HG02852 (cell line): ENCODE measurements around the gene PTPRG.

Source experiments
- ATAC-seq: cut with Tn5 transposase; IDR thresholded peaks from one replicate; pipeline ENCODE4 v1.9.1; 2021; ENCODE audit warnings: mild to moderate bottlenecking, moderate library complexity; ENCODE audit not compliant: unreplicated experiment

Gene PTPRG

DNA sequence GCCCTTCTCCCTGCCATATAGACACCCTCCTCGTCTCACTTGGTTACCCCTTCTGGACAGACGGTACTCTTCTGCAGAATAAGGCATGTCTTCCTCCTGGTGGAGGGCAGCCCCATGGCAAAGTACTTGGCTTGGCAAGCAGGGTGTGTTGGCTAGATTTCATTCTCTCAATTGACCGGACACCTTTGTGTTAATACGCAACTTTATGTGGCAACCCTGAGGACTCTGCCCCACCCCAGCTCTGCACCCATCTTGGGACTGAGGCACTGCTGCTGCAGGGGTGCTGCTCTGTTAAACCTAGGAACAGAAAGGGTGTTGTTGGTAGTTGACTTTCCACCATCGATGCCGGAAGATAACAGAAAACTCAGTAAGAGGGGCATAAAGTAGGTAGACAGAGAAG, 55.2 kb downstream of the PTPRG start:
- no peak for ATAC-seq

GRCh38 chr3:61617041-61617440, 55.7 kb downstream of the PTPRG start:
- no peak for ATAC-seq

DNA sequence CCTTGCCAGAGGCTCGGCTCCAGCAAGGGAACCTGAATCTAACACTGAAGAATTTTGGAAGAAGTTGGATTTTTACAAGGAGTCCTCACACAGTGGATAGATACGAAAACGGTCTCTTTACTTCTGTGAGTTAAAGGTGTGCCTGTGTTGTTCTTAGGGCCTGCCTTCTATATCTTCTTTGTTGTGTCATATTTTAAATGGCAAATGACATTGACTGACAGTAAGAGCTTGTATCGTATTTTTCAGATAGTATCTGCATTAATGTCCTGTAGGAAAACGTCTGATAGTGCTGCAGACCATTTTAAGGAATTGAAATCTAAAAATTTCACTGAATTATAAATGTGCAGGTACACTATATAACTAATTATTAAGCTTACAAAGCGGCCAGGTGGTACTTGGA, 56.3 kb downstream of the PTPRG start:
- no peak for ATAC-seq

- ATAC-seq, result no peak
Observed at GRCh38 chr3:61618231-61618630, 56.9 kb downstream of the PTPRG start.

GRCh38 chr3:61618871-61619270, 57.5 kb downstream of the PTPRG start:
- ATAC-seq, result no peak

DNA sequence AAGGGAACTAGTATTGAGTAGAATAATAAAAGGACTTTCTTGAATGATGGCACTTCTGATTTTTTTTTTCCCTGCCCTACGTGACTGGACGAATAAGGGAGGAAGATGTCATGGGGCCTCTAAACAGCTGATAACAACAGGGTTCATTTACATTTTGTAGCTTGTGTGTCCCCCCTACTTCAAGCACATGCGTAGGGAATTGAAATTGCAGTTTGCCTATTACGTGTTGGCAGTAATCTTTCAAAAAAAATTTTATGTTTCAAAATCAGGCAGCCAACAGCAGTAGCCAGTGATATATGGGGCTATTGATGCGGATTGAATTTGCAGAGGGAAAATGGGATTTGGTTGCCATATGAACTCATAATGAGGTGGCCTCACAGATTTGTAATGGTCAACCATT, 58.7 kb downstream of the PTPRG start:
- no peak for ATAC-seq

- ATAC-seq, result no peak
Observed at GRCh38 chr3:61624300-61624699, 62.9 kb downstream of the PTPRG start.

DNA sequence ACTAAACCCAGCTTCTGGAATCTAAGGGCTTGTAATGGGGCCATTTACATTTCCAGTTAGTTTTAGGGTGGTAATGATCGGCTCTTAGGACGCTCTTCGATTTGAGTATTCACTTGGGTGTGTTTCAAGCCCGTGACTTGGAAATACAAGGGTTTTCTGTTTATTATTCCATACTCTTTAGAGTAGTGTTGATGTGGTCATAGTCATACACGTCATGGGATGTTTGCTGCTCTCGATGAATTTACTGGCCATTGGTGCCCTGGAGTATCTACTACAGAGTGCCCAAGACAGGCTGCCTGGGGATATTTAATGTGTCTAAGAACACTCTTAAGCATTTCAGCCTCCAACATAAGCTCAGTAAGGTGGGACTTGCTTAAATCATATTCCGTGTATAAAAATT, 64.1 kb downstream of the PTPRG start:
- ATAC-seq, result no peak

DNA sequence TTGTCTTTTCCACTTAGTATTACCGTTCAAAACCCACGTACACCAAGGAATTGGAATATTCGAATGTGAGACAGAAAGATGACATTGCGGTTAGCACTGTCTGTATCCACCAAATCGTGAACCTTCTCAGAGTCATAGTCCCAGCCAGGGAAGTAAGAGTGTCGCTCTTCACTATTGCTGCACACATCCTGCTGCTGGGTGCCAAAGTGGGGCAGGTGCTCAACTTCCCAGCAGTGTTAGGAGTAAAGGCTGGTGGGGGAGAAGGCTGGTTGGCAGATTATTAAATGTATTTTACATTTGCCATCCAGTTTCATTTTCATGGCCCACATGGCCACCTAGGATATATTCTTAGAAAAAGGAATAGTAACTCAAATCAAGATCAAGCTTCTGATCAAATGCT, 65.1 kb downstream of the PTPRG start:
- no peak for ATAC-seq

DNA sequence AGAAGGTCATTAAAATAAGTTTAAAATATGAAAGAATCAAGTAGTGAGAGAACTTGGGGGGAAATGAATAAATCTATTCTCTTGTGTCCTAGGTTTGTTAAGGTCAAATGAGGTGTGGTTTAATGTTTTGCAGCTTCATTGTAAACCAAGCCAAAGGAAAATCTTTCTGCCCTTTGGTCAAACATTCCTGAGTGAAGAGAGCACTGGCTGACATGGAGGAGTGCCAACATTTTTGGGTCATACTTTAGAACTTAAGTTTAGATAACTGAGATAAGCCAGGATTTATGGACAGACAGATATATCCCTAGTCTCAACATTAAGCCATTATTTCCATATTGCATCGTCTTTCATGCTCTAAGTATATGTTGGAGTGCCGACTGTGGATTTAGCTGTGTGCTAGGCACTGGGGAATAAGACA, 66.4 kb downstream of the PTPRG start:
- ATAC-seq, result no peak

DNA sequence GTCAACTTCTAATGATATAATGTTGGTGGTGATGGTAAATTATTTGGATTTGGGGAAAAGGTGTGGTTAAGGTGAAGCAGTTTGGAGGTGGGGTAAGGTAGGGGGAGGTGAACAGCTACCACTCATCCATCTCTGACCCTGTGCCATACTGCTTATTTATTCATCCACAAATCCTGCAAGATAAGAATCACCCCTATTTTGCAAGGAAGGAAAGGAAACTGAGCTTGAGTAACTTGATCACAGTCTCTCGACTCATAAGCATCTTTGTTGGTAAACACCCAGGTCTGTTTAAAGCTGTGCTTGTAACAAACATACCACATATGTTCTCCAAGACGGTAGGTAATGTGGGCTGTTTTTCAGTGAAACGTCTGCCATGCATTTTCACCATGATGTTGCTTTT, 67.3 kb downstream of the PTPRG start:
- no peak for ATAC-seq

- ATAC-seq, result no peak
Observed at GRCh38 chr3:61629442-61629841, 68.1 kb downstream of the PTPRG start.

DNA sequence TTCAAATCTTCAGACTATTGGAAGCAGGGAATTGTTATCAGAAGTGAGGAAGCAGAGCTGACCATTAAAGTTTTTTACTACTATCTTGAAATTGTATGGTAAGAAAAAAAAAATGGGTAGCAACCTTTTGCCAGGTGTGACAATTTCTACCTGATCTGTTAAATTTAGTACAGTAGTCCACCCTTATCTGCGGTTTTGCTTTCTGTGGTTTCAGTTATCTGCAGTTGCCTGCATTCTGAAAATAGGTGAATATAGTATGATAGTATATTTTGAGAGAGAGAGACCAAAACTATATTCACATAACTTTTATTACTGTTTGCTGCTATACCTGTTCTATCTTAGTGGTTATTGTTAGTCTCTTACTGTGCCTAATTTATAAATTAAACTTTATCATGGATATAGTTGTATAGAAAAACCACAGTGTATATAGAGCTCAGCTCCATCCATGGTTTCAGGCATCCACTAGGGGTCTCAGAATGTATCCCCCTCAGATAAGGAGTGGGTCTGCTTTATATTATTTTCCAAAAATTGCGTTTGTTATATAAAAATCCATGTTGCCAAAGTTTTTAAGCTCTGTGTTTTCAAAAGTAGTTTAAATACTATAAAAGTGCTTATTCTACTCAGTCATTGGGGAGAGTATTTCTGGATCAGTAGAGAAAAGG, 69.9 kb downstream of the PTPRG start:
- peak; percentile 67 for ATAC-seq

DNA sequence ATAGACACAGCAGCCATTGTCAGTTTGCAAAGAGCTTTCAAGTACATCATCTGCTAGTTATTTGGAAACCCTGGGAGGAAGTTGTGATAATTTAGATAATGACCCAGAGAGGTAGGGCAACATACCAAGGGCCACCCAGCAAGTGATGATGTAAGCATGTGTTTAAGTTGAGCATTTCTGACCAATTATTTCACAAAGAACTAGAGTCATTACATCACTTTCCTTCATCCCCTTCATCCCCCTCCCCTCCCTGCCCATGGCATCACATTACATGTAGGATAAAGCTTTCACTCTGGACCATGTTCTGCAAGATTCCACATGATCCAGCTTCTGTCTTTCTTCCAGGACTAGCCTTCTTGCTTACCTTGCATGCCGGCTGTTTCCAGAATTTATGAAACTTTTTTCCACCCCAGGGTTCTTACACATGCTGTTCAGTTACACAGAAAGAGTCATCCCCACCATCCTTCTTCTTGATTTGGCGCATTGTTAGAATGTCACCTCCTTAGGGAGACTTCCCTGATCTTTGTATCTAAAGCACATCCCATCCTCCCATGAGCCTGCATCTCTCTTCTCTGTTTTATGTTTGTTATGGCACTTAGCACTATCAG, 71.3 kb downstream of the PTPRG start:
- ATAC-seq, result no peak

GRCh38 chr3:61634678-61635077, 73.3 kb downstream of the PTPRG start:
- no peak for ATAC-seq

DNA sequence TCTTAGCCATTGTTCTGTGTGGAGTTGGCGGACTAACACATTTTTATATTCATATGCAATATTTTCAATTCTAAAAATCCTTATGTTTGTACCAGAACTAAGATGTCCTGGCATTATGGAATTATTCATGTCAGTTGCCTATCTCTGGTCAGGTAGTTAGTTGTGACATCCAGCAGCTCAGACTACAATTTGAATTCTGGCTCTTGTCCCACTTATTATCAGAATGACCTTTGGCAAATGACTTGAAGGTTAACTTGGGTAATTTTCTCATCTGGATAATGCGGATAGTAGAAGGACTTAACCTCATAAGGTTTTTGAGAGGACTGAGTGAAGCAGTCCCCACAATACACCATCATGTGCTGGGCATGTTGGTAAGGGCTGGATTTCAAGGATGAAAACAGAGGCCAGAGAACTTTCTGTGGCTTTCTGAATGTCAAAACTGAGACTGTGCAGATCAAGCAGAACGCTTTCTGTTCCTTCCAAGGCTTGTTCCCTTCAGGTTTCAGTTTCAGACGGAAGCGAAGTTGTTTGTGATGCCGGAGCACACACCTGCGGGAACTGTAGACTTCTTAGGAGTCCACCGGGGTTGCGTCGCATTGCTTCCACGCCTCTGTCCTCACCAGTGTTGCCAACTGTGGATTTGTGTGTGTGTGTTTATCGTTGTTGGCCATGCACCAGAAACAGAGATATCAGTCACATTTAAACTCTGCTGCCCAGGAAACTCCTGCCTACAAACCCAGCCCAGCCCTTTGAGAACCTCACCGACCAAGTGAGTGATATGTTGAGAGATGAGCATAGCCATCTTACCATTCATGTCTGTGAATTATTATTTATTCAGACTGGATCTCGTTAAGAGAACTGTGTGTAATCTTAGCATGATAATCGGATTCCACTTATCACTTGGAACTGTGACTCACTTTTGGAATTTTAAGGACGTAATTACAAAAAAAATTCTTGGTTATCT, 76.0 kb downstream of the PTPRG start:
- peak; percentile 94 for ATAC-seq

DNA sequence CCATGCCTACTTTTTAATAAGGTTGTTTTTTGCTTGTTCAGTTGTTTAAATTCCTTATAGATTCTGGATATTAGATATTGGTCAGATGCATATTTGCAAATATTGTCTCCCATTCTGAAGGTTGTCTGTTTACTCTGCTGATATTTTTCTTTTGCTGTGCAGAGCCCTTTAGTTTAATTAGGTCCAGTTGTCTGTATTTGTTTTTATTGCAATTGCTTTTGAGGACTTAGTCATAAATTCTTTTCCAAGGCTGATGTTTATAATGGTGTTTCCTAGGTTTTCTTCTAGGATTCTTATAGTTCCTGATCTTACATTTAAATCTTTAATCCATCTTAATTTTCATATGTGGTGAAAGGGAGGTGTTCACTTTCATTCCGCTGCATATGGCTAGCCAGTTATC, 77.4 kb downstream of the PTPRG start:
- ATAC-seq, result no peak

GRCh38 chr3:61639991-61640390, 78.6 kb downstream of the PTPRG start:
- no peak for ATAC-seq

GRCh38 chr3:61645148-61645547, 83.8 kb downstream of the PTPRG start:
- no peak for ATAC-seq

GRCh38 chr3:61646360-61646759, 85.0 kb downstream of the PTPRG start:
- ATAC-seq, result no peak

- no peak for ATAC-seq
Observed at GRCh38 chr3:61646851-61647525, 85.6 kb downstream of the PTPRG start.
